WTC11 (cell line): ENCODE results near the gene YTHDC2. TPM values are rescaled to one million over a fixed set of nuclear protein-coding genes. Genes with fewer than 3 reads are reported as not detected.

Experiments used
- ATAC-seq: fragments of 200-7000 bp; cut with Tn5 transposase; 2 replicates; pipeline ENCODE4 v1.10.0; 2021; ENCODE audit warnings: mild to moderate bottlenecking, moderate library complexity
- CTCF ChIA-PET: fragments of 300-600 bp; sonication (Branson Sonifier 250); formaldehyde crosslinking; loops from one replicate; lab custom pipeline; 2021; ENCODE audit warnings: antibody characterized with exemption; lab: Charles Lee
- POLR2A ChIA-PET: fragments of 350-600 bp; sonication (Branson Sonifier 250); formaldehyde crosslinking; loops from one replicate; lab custom pipeline; 2021; ENCODE audit warnings: antibody characterized with exemption; lab: Charles Lee
- DNase-seq: peaks from one replicate; pipeline ENCODE4 v3.0.0; 2021; ENCODE audit warnings: low spot score
- H3K27ac Mint-ChIP-seq: 2 replicates; pipeline ENCODE4 v1.8.0; 2021; ENCODE audit warnings: mixed read lengths
- H3K27me3 Mint-ChIP-seq: 2 replicates; pipeline ENCODE4 v1.8.0; 2021; ENCODE audit warnings: low read depth, mild to moderate bottlenecking, moderate library complexity, mixed read lengths
- H3K36me3 Mint-ChIP-seq: 2 replicates; pipeline ENCODE4 v1.8.0; 2021; ENCODE audit warnings: mixed read lengths
- H3K4me1 Mint-ChIP-seq: 2 replicates; pipeline ENCODE4 v1.8.0; 2022; ENCODE audit warnings: mixed read lengths
- H3K4me3 Mint-ChIP-seq: 2 replicates; pipeline ENCODE4 v1.8.0; 2021; ENCODE audit warnings: mild to moderate bottlenecking, moderate library complexity, mixed read lengths
- H3K9me3 Mint-ChIP-seq: 2 replicates; pipeline ENCODE4 v1.8.0; 2021; ENCODE audit warnings: mixed read lengths
- AFF4 ChIP-seq: sonication (generic); formaldehyde crosslinking; IDR thresholded peaks from 2 replicates; pipeline ENCODE4 v1.8.1; 2023; ENCODE audit warnings: mild to moderate bottlenecking, missing genetic modification reagents, borderline replicate concordance
- ESRRA ChIP-seq: sonication (generic); formaldehyde crosslinking; IDR thresholded peaks from 2 replicates; pipeline ENCODE4 v1.8.1; 2022; ENCODE audit warnings: mild to moderate bottlenecking, missing genetic modification reagents, borderline replicate concordance
- HMGA2 ChIP-seq: fragments of 250-450 bp; sonication (Bioruptor Pico); IDR thresholded peaks from 2 replicates; pipeline ENCODE4 v1.4.0; 2021; ENCODE audit warnings: mild to moderate bottlenecking, moderate library complexity
- IRF2 ChIP-seq: sonication (generic); formaldehyde crosslinking; IDR thresholded peaks from 2 replicates; pipeline ENCODE4 v1.8.0; 2022; ENCODE audit warnings: low read depth, missing genetic modification reagents, borderline replicate concordance
- NR3C1 ChIP-seq: sonication (generic); formaldehyde crosslinking; conservative IDR thresholded peaks from 2 replicates; pipeline ENCODE4 v1.8.1; 2023; ENCODE audit warnings: low read depth, mild to moderate bottlenecking, missing genetic modification reagents
- PRRX2 ChIP-seq: fragments of 250-450 bp; sonication (Bioruptor Pico); IDR thresholded peaks from 2 replicates; pipeline ENCODE4 v1.8.0; 2021; ENCODE audit warnings: mild to moderate bottlenecking
- STAT6 ChIP-seq: sonication (generic); formaldehyde crosslinking; conservative IDR thresholded peaks from 2 replicates; pipeline ENCODE4 v1.8.1; 2023; ENCODE audit warnings: mild to moderate bottlenecking, low read depth, missing genetic modification reagents, moderate library complexity
- ZNF317 ChIP-seq: sonication (generic); formaldehyde crosslinking; IDR thresholded peaks from 2 replicates; pipeline ENCODE4 v1.8.1; 2023; ENCODE audit warnings: low read depth, mild to moderate bottlenecking, moderate library complexity, missing genetic modification reagents, borderline replicate concordance
- ZNF425 ChIP-seq: fragments of 250-450 bp; sonication (Bioruptor Pico); conservative IDR thresholded peaks from 2 replicates; pipeline ENCODE4 v1.9.0; 2021; ENCODE audit warnings: mild to moderate bottlenecking
- total RNA-seq: library from RNA; stranded (reverse); gene quantifications from 3 replicates; pipeline ENCODE4 v1.2.3, GENCODE V29; 2021
- TF ChIP-seq, protein P1 (sequence below): sonication (generic); formaldehyde crosslinking; IDR thresholded peaks from 2 replicates; pipeline ENCODE4 v1.8.0; 2023; ENCODE audit warnings: missing genetic modification reagents, mild to moderate bottlenecking, borderline replicate concordance

Gene YTHDC2
- total RNA-seq, 1 experiment from 2014 or later, result 21.6 TPM

DNA sequence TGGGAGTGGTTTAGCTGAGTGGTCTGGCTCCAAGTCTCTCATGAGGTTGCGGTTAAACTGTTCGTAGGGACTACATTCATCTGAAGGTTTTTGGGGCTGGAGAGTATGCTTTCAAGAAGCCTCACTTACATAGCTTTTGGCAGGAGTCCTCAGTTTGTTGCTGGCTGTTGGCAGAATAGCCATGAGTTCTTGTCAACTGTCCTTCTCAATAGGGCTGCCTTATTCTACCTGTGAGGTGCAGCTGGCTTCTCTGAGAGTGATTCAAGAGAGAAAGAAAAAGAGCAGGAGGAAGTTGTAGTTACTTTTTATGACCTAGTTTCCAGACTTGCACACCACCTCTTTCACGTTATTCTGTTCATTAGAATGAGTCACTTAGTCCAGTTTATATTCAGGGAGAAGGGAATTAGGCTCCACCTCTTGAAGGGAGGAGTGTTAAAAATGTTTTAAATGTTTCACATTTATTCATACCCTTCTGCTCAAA, 33.2 kb downstream of the YTHDC2 start (continued):
- no peak for TF ChIP-seq ESRRA
- no peak for TF ChIP-seq ZNF317 (CRISPR knock-in tag)
- TF ChIP-seq ZNF425, result no peak
- TF ChIP-seq IRF2 (CRISPR knock-in tag), result no peak
- TF ChIP-seq NR3C1 (CRISPR knock-in tag), result no peak

- no peak for ATAC-seq
- Mint-ChIP-seq H3K9me3 (no peaks in the 10 kb centered on the region), H3K27ac (no peak overlapping the region), H3K4me3 (no peak overlapping the region), H3K27me3 (no peaks in the 10 kb centered on the region), H3K36me3 (peaks cover 26% of the 10 kb centered on the region), H3K4me1 (no peaks in the 10 kb centered on the region)
- POLR2A ChIA-PET, result no interaction called here
- CTCF ChIA-PET, result no interaction called here
- DNase-seq, result no peak
- TF ChIP-seq AFF4 (CRISPR knock-in tag) (no peak), PRRX2 (CRISPR knock-in tag) (no peak), STAT6 (CRISPR knock-in tag) (no peak), HMGA2 (CRISPR knock-in tag) (no peak)
- TF ChIP-seq, protein P1, sequence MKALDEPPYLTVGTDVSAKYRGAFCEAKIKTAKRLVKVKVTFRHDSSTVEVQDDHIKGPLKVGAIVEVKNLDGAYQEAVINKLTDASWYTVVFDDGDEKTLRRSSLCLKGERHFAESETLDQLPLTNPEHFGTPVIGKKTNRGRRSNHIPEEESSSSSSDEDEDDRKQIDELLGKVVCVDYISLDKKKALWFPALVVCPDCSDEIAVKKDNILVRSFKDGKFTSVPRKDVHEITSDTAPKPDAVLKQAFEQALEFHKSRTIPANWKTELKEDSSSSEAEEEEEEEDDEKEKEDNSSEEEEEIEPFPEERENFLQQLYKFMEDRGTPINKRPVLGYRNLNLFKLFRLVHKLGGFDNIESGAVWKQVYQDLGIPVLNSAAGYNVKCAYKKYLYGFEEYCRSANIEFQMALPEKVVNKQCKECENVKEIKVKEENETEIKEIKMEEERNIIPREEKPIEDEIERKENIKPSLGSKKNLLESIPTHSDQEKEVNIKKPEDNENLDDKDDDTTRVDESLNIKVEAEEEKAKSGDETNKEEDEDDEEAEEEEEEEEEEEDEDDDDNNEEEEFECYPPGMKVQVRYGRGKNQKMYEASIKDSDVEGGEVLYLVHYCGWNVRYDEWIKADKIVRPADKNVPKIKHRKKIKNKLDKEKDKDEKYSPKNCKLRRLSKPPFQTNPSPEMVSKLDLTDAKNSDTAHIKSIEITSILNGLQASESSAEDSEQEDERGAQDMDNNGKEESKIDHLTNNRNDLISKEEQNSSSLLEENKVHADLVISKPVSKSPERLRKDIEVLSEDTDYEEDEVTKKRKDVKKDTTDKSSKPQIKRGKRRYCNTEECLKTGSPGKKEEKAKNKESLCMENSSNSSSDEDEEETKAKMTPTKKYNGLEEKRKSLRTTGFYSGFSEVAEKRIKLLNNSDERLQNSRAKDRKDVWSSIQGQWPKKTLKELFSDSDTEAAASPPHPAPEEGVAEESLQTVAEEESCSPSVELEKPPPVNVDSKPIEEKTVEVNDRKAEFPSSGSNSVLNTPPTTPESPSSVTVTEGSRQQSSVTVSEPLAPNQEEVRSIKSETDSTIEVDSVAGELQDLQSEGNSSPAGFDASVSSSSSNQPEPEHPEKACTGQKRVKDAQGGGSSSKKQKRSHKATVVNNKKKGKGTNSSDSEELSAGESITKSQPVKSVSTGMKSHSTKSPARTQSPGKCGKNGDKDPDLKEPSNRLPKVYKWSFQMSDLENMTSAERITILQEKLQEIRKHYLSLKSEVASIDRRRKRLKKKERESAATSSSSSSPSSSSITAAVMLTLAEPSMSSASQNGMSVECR (CRISPR knock-in tag), result no peak
Measured at GRCh38 chr5:113548396-113548795, 34.9 kb downstream of the YTHDC2 start.
